ENCODE measurements around the gene CYP4B1.

DNA sequence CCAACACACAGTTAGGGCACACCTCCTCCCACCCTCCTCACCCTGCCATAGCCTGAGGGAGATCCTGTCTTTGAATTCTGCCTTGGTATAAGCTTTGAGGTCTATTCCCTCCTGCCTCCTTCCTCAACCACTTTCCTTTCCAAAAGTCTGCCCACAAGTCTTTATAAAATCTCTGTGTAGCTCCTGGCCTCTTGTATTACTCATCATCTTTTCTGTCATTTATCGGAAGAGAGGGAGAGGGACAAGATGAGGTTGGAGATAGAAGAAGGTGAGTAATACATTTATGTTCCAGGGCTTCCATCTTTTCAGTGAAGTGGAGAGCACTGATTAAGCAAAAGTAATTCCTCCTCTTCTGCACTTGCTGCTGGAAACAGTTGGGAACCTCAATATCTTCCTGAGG lies 49.4 kb upstream of the CYP4B1 start:
- TF ChIP-seq, protein P1, sequence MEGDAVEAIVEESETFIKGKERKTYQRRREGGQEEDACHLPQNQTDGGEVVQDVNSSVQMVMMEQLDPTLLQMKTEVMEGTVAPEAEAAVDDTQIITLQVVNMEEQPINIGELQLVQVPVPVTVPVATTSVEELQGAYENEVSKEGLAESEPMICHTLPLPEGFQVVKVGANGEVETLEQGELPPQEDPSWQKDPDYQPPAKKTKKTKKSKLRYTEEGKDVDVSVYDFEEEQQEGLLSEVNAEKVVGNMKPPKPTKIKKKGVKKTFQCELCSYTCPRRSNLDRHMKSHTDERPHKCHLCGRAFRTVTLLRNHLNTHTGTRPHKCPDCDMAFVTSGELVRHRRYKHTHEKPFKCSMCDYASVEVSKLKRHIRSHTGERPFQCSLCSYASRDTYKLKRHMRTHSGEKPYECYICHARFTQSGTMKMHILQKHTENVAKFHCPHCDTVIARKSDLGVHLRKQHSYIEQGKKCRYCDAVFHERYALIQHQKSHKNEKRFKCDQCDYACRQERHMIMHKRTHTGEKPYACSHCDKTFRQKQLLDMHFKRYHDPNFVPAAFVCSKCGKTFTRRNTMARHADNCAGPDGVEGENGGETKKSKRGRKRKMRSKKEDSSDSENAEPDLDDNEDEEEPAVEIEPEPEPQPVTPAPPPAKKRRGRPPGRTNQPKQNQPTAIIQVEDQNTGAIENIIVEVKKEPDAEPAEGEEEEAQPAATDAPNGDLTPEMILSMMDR (IDR thresholded peaks at IDR 0.05), result no peak
- no peak for TF ChIP-seq POLR2A (IDR thresholded peaks at IDR 0.05)
